ENCODE results near the gene RNF115. TPM values are rescaled to one million over a fixed set of nuclear protein-coding genes. Genes with fewer than 3 reads are reported as not detected.

The RNF115 gene
- total RNA-seq = 10 to 100 TPM in 1 of 2 donors, 1 to 10 TPM in 1; 8.5 to 10.0 TPM
- polyA plus RNA-seq = 1 to 10 TPM; 3.2 to 6.7 TPM

- H3K9me3 ChIP-seq (ENCODE audit: control insufficient read depth in 4 of 4, low read length in 3 of 4) = no peaks in the 10 kb centered on the region
- TF ChIP-seq GABPA (IDR thresholded peaks at IDR 0.05 in 1 of 2, conservative IDR thresholded peaks at IDR 0.05 in 1 of 2) (peak; percentile 46 to 78), TAF1 (conservative IDR thresholded peaks at IDR 0.05) (peak; percentile 60), EGR1 (IDR thresholded peaks at IDR 0.05; ENCODE audit: low read depth in 2 of 2) (peak; percentile 16 to 30), CTCF (IDR thresholded peaks at IDR 0.05; ENCODE audit: low read depth, low read length, missing input control) (no peak), NR2F2 (IDR thresholded peaks at IDR 0.05) (no peak), FOXA1 (IDR thresholded peaks at IDR 0.05) (no peak), YY1 (IDR thresholded peaks at IDR 0.05) (peak; percentile 79), SP1 (IDR thresholded peaks at IDR 0.05) (peak; percentile 55), FOXA2 (IDR thresholded peaks at IDR 0.05) (no peak), HNF4G (IDR thresholded peaks at IDR 0.05) (no peak), ZBTB33 (IDR thresholded peaks at IDR 0.05) (no peak), JUND (IDR thresholded peaks at IDR 0.05) (no peak), RAD21 (IDR thresholded peaks at IDR 0.05) (peak; percentile 21 to 44), REST (IDR thresholded peaks at IDR 0.05) (peak; percentile 71), RXRA (IDR thresholded peaks at IDR 0.05) (peak; percentile 25 to 31), HNF4A (conservative IDR thresholded peaks at IDR 0.05) (peak; percentile 23 to 25)
- TF ChIP-seq, protein P1, sequence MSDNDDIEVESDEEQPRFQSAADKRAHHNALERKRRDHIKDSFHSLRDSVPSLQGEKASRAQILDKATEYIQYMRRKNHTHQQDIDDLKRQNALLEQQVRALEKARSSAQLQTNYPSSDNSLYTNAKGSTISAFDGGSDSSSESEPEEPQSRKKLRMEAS (IDR thresholded peaks at IDR 0.05) = peak; percentile 78
- TF ChIP-seq, protein P2, sequence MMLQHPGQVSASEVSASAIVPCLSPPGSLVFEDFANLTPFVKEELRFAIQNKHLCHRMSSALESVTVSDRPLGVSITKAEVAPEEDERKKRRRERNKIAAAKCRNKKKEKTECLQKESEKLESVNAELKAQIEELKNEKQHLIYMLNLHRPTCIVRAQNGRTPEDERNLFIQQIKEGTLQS (IDR thresholded peaks at IDR 0.05) = no peak
- WGBS = under 1% methylated on average over 89 of the region's 89 CpGs
- H3K4me1 ChIP-seq (ENCODE audit: control insufficient read depth in 4 of 4, insufficient read depth in 4 of 4, low read length in 3 of 4) = peaks cover 4 to 12% (median 7%) of the 10 kb centered on the region in 4 donors
- peak; percentile 86 for DNase-seq (ENCODE audit: low spot score)
- peak within 1 kb of the TSS; percentile 85 to 94 for H3K27ac ChIP-seq (ENCODE audit: low read depth in 1 of 2, low read length in 2 of 2)
- peaks cover 13 to 25% (median 22%) of the 10 kb centered on the region in 4 donors for H3K36me3 ChIP-seq (ENCODE audit: control insufficient read depth in 4 of 4, insufficient read depth in 3 of 4, low read depth in 1 of 4, low read length in 3 of 4)
- H3K4me3 ChIP-seq (ENCODE audit: low read depth in 1 of 3, low read length in 3 of 3) = peak within 1 kb of the TSS; percentile 74 to 98 (median 93)
- H3K9ac ChIP-seq (ENCODE audit: low read depth in 1 of 2, low read length in 2 of 2) = peak within 1 kb of the TSS; percentile 88 to 99
- no peaks in the 10 kb centered on the region for H3K27me3 ChIP-seq (ENCODE audit: control insufficient read depth in 4 of 4, insufficient read depth in 4 of 4, low read length in 3 of 4)
Measured at GRCh38 chr1:145823565-145824498, at the start of gene RNF115, which contains the start of gene POLR3C. Gene RNF115, minus strand, starts transcription at chr1:145824095. Its CDS starts 222 bp downstream, at chr1:145823873. Gene POLR3C, plus strand, starts transcription at chr1:145824200. Its CDS starts 1,577 bp downstream, at chr1:145825777.
